Liver (tissue), 9 donors: ENCODE results near the gene NLGN1. TPM values are rescaled to one million over a fixed set of nuclear protein-coding genes. Genes with fewer than 3 reads are reported as not detected.

ENCODE experiments used
- DNase-seq: peaks from one replicate; pipeline ENCODE4 v3.0.0-alpha.2; 2017; ENCODE audit warnings: low spot score
- H3K27ac ChIP-seq, 2 donors: one replicate each; pipeline ENCODE4 v1.7.0; 2013; ENCODE audit warnings: inconsistent platforms in 2 of 2, low read length in 2 of 2, control low read depth in 1 of 2, low read depth in 1 of 2, mild to moderate bottlenecking in 1 of 2
- H3K27me3 ChIP-seq, 4 donors: one replicate each; pipeline versions ENCODE4 v1.6.1 to v1.7.0; 2013; ENCODE audit warnings: low read length in 3 of 4, inconsistent platforms in 1 of 4, mild to moderate bottlenecking in 1 of 4, moderate library complexity in 1 of 4; ENCODE audit not compliant: control insufficient read depth in 4 of 4, insufficient read depth in 4 of 4
- H3K36me3 ChIP-seq, 4 donors: one replicate each; pipeline versions ENCODE4 v1.6.1 to v1.7.0; 2013; ENCODE audit warnings: low read length in 3 of 4, mild to moderate bottlenecking in 3 of 4, low read depth in 1 of 4, moderate library complexity in 1 of 4; ENCODE audit not compliant: control insufficient read depth in 4 of 4, insufficient read depth in 3 of 4
- H3K4me1 ChIP-seq, 4 donors: one replicate each; pipeline versions ENCODE4 v1.6.1 to v1.7.0; 2013; ENCODE audit warnings: low read length in 3 of 4, mild to moderate bottlenecking in 3 of 4, moderate library complexity in 1 of 4; ENCODE audit not compliant: control insufficient read depth in 4 of 4, insufficient read depth in 4 of 4
- H3K4me3 ChIP-seq, 3 donors: one replicate each; pipeline versions ENCODE4 v1.6.1 to v1.7.0; 2013; ENCODE audit warnings: low read length in 3 of 3, control low read depth in 1 of 3, low read depth in 1 of 3, mild to moderate bottlenecking in 1 of 3
- H3K9ac ChIP-seq, 2 donors: one replicate each; pipeline ENCODE4 v1.7.0; 2013; ENCODE audit warnings: low read length in 2 of 2, mild to moderate bottlenecking in 2 of 2, moderate library complexity in 2 of 2, control low read depth in 1 of 2, low read depth in 1 of 2
- H3K9me3 ChIP-seq, 4 donors: one replicate each; pipeline versions ENCODE4 v1.6.1 to v1.7.0; 2013; ENCODE audit warnings: low read length in 3 of 4; ENCODE audit not compliant: control insufficient read depth in 4 of 4
- EGR1 ChIP-seq, 2 donors: IDR thresholded peaks; 2 replicates each; pipeline ENCODE4 v1.6.1; 2016 to 2018; ENCODE audit warnings: antibody characterized with exemption in 2 of 2, low read depth in 2 of 2
- FOXA1 ChIP-seq: IDR thresholded peaks from 2 replicates; pipeline ENCODE4 v1.6.1; 2016; ENCODE audit warnings: antibody characterized with exemption
- FOXA2 ChIP-seq: IDR thresholded peaks from 2 replicates; pipeline ENCODE4 v1.6.1; 2016; ENCODE audit warnings: antibody characterized with exemption
- GABPA ChIP-seq, 2 donors: IDR thresholded peaks in 1 of 2; conservative IDR thresholded peaks in 1 of 2; 2 replicates each; pipeline ENCODE4 v1.6.1; 2016; ENCODE audit warnings: antibody characterized with exemption in 2 of 2, mild to moderate bottlenecking in 1 of 2, moderate library complexity in 1 of 2
- HNF4G ChIP-seq: IDR thresholded peaks from 2 replicates; pipeline ENCODE4 v1.6.1; 2016; ENCODE audit warnings: antibody characterized with exemption
- JUND ChIP-seq, 2 donors: IDR thresholded peaks; 2 replicates each; pipeline ENCODE4 v1.6.1; 2016; ENCODE audit warnings: antibody characterized with exemption in 2 of 2
- NR2F2 ChIP-seq: IDR thresholded peaks from 2 replicates; pipeline ENCODE4 v1.6.1; 2016; ENCODE audit warnings: antibody characterized with exemption
- RAD21 ChIP-seq, 2 donors: IDR thresholded peaks; 2 replicates each; pipeline ENCODE4 v1.6.1; 2016; ENCODE audit warnings: antibody characterized with exemption in 2 of 2, mild to moderate bottlenecking in 2 of 2
- REST ChIP-seq: IDR thresholded peaks from 2 replicates; pipeline ENCODE4 v1.6.1; 2016; ENCODE audit warnings: antibody characterized with exemption, mild to moderate bottlenecking
- RXRA ChIP-seq, 2 donors: IDR thresholded peaks; 2 replicates each; pipeline ENCODE4 v1.6.1; 2017 to 2018; ENCODE audit warnings: antibody characterized with exemption in 2 of 2, mild to moderate bottlenecking in 1 of 2
- YY1 ChIP-seq: IDR thresholded peaks from 2 replicates; pipeline ENCODE4 v1.6.1; 2016; ENCODE audit warnings: antibody characterized with exemption, mild to moderate bottlenecking
- WGBS: extraction: QIAGEN DNeasy Blood & Tissue Kit; methylation state at CpG from one replicate; pipeline ENCODE4 v1.1.7; 2013; 5-methylcytosine and 5-hydroxymethylcytosine counted together
- polyA plus RNA-seq, 2 donors: library from polyadenylated mRNA; stranded (reverse) in 1 of 2; unstranded in 1 of 2; fragments of 200-250 nt in 1 of 2; fragments of >200 nt in 1 of 2; fragmentation: Nextera tagmentation in 1 of 2; extraction: Ambion mirVana in 1 of 2; gene quantifications; one replicate each; pipeline versions ENCODE4 v1.2.1 to v1.2.3, GENCODE V29; 2013 to 2015
- total RNA-seq, 2 donors: library from RNA; depleted of rRNA; stranded (reverse); fragments of >200 nt; gene quantifications; one replicate each; pipeline ENCODE4 v1.2.3, GENCODE V29; 2014
- TF ChIP-seq, protein P1 (sequence below): IDR thresholded peaks from 2 replicates; pipeline ENCODE4 v1.6.1; 2016; ENCODE audit warnings: antibody characterized with exemption
- donor health status: healthy.
- donor health status: healthy.
- donor health status: healthy.
- donor health status: healthy.
- donor health status: healthy.

The NLGN1 gene
- total and polyA plus RNA-seq, 4 donors: 0.02 to 0.67 (median 0.37) TPM; not detected in 1

DNA sequence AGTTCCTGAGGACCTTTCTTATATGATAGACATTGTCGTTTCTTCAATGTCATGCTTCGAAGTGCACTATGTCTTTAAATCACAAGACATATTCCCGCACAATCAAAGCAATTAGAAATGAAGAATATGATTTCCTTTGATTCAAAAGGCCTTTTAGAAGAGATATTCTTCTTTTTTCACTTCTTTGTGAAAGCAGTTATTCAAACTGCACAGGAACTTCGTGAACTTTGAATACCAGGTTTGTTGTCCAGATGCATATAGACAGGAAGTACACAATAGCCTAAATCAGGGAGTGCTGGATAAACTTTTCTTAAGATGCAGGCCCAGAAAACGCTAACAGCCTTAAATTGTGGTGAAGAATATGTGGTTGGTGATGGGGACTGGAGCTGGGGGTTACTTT, 870.5 kb downstream of the NLGN1 start:
- no peaks in the 10 kb centered on the region for H3K27me3 ChIP-seq
- TF ChIP-seq GABPA (IDR thresholded peaks at IDR 0.05 in 1 of 2, conservative IDR thresholded peaks at IDR 0.05 in 1 of 2): no peak
- no peak for TF ChIP-seq HNF4G
- no peaks in the 10 kb centered on the region for H3K4me1 ChIP-seq
- no peak overlapping the region for H3K4me3 ChIP-seq
- no peaks in the 10 kb centered on the region for H3K9me3 ChIP-seq
- DNase-seq: no peak
- WGBS: 77% methylated on average over 5 of the region's 5 CpGs
- no peaks in the 10 kb centered on the region for H3K36me3 ChIP-seq
- H3K9ac ChIP-seq: no peak overlapping the region
- no peak overlapping the region for H3K27ac ChIP-seq

DNA sequence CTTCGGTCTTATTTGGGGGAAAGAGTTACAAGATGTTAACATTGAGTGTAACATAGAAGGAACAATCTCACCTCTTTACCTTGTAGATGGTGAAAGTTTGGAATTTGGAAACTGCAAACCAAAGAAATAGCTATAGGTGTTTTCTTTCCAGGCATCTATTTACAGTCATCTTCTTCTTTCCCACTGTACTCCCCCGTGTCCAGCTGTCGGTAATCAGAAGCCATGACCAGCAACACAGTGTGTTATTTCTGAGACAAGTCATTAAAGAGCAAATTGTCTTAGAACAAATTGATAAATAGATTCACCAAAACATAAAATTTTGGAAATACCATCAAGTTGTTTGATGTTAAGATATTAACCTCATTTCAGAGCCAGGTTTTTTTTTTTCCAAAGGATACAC, 871.0 kb downstream of the NLGN1 start:
- Histone ChIP-seq H3K4me1 (no peaks in the 10 kb centered on the region), H3K27me3 (no peaks in the 10 kb centered on the region), H3K9me3 (no peaks in the 10 kb centered on the region), H3K27ac (no peak overlapping the region), H3K9ac (no peak overlapping the region), H3K4me3 (no peak overlapping the region), H3K36me3 (no peaks in the 10 kb centered on the region)
- WGBS: 81% methylated on average over 3 of the region's 3 CpGs
- no peak for DNase-seq
- TF ChIP-seq EGR1 (IDR thresholded peaks at IDR 0.05; ENCODE audit: low read depth in 2 of 2) (no peak), FOXA2 (no peak), NR2F2 (no peak), FOXA1 (no peak), GABPA (IDR thresholded peaks at IDR 0.05 in 1 of 2, conservative IDR thresholded peaks at IDR 0.05 in 1 of 2) (no peak), RAD21 (IDR thresholded peaks at IDR 0.05) (no peak), JUND (IDR thresholded peaks at IDR 0.05) (no peak)
- TF ChIP-seq, protein P1, sequence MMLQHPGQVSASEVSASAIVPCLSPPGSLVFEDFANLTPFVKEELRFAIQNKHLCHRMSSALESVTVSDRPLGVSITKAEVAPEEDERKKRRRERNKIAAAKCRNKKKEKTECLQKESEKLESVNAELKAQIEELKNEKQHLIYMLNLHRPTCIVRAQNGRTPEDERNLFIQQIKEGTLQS: no peak

- Histone ChIP-seq H3K9me3 (no peaks in the 10 kb centered on the region), H3K9ac (no peak overlapping the region), H3K27ac (no peak overlapping the region), H3K4me3 (no peak overlapping the region), H3K4me1 (no peaks in the 10 kb centered on the region), H3K36me3 (no peaks in the 10 kb centered on the region), H3K27me3 (no peaks in the 10 kb centered on the region)
- DNase-seq: no peak
- TF ChIP-seq GABPA (IDR thresholded peaks at IDR 0.05 in 1 of 2, conservative IDR thresholded peaks at IDR 0.05 in 1 of 2) (no peak), YY1 (no peak), REST (no peak), RXRA (IDR thresholded peaks at IDR 0.05) (no peak), RAD21 (IDR thresholded peaks at IDR 0.05) (no peak)
- 72% methylated on average over 2 of the region's 2 CpGs for WGBS
Observed at GRCh38 chr3:174270841-174271240, 873.3 kb downstream of the NLGN1 start.
